HFFc6 (cell line): ENCODE measurements around the gene DHX35. TPM values are rescaled to one million over a fixed set of nuclear protein-coding genes. Genes with fewer than 3 reads are reported as not detected.
A peak's percentile ranks its signal among the peaks of the same experiment; 100 is the strongest.

Source experiments
- DNase-seq: peaks from one replicate; pipeline ENCODE4 v3.0.0-alpha.2; 2018
- H3K27ac Mint-ChIP-seq: 2 replicates; pipeline ENCODE4 v1.8.0; 2020; ENCODE audit warnings: mild to moderate bottlenecking, mixed read lengths
- H3K27me3 Mint-ChIP-seq: 2 replicates; pipeline ENCODE4 v1.8.0; 2021; ENCODE audit warnings: mild to moderate bottlenecking, moderate library complexity, mixed read lengths; ENCODE audit not compliant: insufficient read depth
- H3K36me3 Mint-ChIP-seq: 2 replicates; pipeline ENCODE4 v1.8.0; 2021; ENCODE audit warnings: low read depth, mixed read lengths
- H3K4me1 Mint-ChIP-seq: 2 replicates; pipeline ENCODE4 v1.8.0; 2020; ENCODE audit warnings: low read depth, mixed read lengths
- H3K4me3 Mint-ChIP-seq: 2 replicates; pipeline ENCODE4 v1.8.0; 2020; ENCODE audit warnings: mild to moderate bottlenecking, moderate library complexity, mixed read lengths
- H3K9me3 Mint-ChIP-seq: 2 replicates; pipeline ENCODE4 v1.8.0; 2020; ENCODE audit warnings: mild to moderate bottlenecking, mixed read lengths
- total RNA-seq, 6 experiments: library from RNA; stranded (reverse); fragmentation: NEBNext Ultra II Directional; extraction: Animal tissue kit (Norgen Biotek cat#: 25700); gene quantifications; 2 replicates in 1 of 6; 3 replicates in 5 of 6; pipeline ENCODE4 v1.2.3, GENCODE V29; 2021
- TF ChIP-seq, protein P1 (sequence below): fragments of 200-600 bp; sonication (generic); IDR thresholded peaks from 2 replicates; pipeline ENCODE4 v1.5.0; 2021; ENCODE audit warnings: antibody characterized with exemption, mild to moderate bottlenecking

Gene DHX35
- total RNA-seq, 6 experiments from 2014 or later = 5.7 to 7.6 (median 6.8) TPM

DNA sequence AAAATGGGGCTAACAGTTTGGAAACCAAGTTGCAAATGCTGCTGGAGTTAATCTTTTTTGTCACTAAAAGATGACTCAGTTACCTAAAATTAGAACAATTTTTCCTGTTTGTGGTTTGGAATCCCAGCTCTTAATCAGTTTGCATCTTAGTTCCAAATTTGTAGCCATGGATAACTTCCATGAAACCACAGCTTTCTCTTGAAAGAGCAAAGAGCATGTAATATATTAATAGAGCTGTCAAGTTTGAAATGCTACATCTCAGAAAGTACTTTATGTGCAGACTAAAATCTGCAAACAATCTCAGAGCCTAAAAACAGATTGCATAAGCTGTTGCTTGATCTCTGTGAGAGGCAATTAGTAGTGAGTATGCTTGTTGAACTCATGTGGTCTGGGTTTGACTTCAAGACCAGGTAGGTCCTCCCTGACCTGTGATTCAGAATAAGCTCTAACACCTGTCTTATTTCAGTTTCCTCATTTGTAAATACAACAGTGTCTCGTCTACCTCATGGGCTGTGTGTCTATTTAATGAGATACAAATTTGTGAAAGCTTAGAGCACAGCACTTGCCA is 23.5 kb downstream of the DHX35 start:
- TF ChIP-seq, protein P1, sequence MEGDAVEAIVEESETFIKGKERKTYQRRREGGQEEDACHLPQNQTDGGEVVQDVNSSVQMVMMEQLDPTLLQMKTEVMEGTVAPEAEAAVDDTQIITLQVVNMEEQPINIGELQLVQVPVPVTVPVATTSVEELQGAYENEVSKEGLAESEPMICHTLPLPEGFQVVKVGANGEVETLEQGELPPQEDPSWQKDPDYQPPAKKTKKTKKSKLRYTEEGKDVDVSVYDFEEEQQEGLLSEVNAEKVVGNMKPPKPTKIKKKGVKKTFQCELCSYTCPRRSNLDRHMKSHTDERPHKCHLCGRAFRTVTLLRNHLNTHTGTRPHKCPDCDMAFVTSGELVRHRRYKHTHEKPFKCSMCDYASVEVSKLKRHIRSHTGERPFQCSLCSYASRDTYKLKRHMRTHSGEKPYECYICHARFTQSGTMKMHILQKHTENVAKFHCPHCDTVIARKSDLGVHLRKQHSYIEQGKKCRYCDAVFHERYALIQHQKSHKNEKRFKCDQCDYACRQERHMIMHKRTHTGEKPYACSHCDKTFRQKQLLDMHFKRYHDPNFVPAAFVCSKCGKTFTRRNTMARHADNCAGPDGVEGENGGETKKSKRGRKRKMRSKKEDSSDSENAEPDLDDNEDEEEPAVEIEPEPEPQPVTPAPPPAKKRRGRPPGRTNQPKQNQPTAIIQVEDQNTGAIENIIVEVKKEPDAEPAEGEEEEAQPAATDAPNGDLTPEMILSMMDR = no peak
- Mint-ChIP-seq H3K36me3 (peaks cover 21% of the 10 kb centered on the region), H3K9me3 (no peaks in the 10 kb centered on the region), H3K4me1 (peaks cover 39% of the 10 kb centered on the region), H3K27me3 (no peaks in the 10 kb centered on the region; the same call in 1 of the 2 replicates), H3K27ac (peak overlapping the region; percentile 76), H3K4me3 (peak overlapping the region; percentile 64)
- peak; percentile 87 for DNase-seq

DNA sequence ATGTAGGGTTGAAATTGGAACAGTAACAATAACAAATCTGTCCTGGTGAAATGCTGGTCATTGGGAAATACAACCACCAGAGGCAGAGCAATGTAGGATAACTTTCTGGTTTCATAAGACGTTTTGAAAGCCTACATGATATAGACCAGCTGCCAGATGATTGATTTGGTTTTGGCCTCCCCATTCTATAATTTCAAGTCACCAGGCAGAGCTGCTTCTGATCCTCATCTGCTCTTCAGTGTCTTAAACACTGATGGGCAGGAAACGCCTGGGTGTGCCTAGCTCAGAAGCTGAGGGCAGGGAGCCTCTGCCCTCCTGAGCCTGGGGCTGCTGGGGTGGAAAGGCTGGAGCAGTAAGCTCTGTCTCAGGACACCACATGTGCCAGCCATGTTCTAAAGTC is 24.5 kb downstream of the DHX35 start:
- Mint-ChIP-seq H3K4me3 (no peak overlapping the region), H3K4me1 (peaks cover 34% of the 10 kb centered on the region), H3K27me3 (no peaks in the 10 kb centered on the region; the same call in 1 of the 2 replicates), H3K27ac (no peak overlapping the region), H3K9me3 (no peaks in the 10 kb centered on the region), H3K36me3 (peaks cover 21% of the 10 kb centered on the region)
- TF ChIP-seq, protein P1 = peak; percentile 17; the same call in 1 of the 2 replicates
- no peak for DNase-seq

DNA sequence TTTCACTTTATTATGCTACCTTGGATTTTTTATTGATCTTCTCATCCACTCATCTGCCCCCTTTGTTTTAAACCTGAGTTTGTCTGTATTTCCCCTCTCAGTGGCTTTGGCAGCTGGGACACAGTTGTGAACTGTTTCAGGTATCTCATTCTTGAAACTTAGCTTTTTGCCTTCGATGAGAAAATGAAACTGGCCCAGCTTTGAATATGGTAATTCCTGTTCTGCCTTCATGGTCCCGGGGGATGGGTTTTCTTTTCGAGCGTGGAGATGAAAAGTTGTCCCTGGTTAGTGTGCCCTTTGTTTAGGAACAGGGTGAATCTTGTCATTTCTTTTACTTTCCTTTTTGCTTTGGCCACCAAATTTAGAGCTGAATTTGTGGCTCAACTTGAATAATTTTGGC is 25.6 kb downstream of the DHX35 start:
- Mint-ChIP-seq H3K4me3 (no peak overlapping the region), H3K27ac (no peak overlapping the region), H3K9me3 (no peaks in the 10 kb centered on the region), H3K36me3 (peaks cover 21% of the 10 kb centered on the region), H3K27me3 (no peaks in the 10 kb centered on the region; the same call in 1 of the 2 replicates), H3K4me1 (peaks cover 29% of the 10 kb centered on the region)
- TF ChIP-seq, protein P1 = no peak
- DNase-seq = no peak

DNA sequence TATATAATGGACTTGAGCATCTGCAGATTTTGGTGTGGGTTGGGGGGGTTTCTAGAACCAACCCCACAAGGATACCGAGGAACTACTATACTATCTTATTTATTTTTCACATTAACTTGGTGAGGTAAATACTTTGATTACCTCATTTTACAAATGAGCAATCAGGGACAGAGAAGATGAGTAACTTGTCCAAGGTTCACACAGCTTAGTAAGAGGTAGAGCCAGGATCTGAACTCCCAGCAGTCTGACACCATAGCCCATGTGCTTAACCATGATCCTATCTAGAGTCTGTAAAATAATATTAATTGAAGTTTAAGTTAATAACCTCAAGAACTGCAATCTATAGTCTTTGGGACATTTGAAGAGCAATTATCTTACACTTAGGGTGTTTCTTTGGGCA is 28.6 kb downstream of the DHX35 start:
- Mint-ChIP-seq H3K27me3 (no peaks in the 10 kb centered on the region; the same call in 1 of the 2 replicates), H3K4me1 (peaks cover 20% of the 10 kb centered on the region), H3K27ac (no peak overlapping the region), H3K4me3 (no peak overlapping the region), H3K36me3 (peaks cover 30% of the 10 kb centered on the region), H3K9me3 (no peaks in the 10 kb centered on the region)
- no peak for DNase-seq
- TF ChIP-seq, protein P1 = no peak

DNA sequence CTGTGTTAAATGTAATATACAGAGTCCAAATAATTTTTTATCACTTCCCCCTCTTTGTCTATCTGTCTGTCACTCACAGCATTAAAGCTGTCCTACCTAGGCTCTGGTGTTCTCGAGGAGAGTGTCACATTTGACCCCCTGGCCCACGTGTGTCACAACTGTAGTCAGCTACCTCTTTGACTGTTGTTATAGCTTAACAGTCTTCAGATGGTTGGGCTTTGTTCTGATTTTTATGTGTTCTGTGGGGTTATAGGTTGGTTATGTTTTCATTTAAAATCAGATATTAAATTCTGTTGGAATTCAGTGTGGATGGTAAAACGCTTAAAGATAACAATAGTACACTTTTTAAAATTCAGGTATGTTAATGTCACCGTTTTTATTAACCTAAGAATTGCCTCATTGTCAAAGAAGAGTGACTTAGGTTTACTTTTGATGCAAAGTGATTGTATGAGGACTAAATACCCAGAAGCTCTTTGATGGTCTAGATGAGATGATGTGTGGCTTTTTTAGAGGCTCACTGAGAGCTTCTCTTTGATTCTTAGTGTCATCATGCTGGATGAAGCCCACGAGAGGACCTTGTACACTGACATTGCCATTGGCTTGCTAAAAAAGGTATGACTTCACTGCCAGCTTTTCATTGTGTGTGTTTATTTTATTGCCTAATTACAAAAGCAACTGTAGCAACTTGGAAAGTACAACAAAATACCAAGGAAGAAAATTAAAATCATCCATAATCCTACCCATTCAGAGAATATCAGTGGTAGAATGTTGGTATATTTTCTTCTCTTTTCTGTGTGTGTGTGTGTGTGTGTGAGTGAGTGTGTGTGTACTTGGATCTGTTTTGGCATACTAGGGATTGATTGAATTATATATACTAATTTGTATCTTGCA is 29.9 kb downstream of the DHX35 start:
- Mint-ChIP-seq H3K27ac (no peak overlapping the region), H3K9me3 (no peaks in the 10 kb centered on the region), H3K4me1 (peaks cover 10% of the 10 kb centered on the region), H3K36me3 (peaks cover 36% of the 10 kb centered on the region), H3K4me3 (no peak overlapping the region), H3K27me3 (no peaks in the 10 kb centered on the region)
- no peak for DNase-seq
- TF ChIP-seq, protein P1 = no peak
